ENCODE results near the gene LCLAT1. TPM values are rescaled to one million over a fixed set of nuclear protein-coding genes. Genes with fewer than 3 reads are reported as not detected.

LCLAT1 gene
- total RNA-seq, 4 donors from 2014 or later: 0.88 to 116 (median 33.3) TPM

DNA sequence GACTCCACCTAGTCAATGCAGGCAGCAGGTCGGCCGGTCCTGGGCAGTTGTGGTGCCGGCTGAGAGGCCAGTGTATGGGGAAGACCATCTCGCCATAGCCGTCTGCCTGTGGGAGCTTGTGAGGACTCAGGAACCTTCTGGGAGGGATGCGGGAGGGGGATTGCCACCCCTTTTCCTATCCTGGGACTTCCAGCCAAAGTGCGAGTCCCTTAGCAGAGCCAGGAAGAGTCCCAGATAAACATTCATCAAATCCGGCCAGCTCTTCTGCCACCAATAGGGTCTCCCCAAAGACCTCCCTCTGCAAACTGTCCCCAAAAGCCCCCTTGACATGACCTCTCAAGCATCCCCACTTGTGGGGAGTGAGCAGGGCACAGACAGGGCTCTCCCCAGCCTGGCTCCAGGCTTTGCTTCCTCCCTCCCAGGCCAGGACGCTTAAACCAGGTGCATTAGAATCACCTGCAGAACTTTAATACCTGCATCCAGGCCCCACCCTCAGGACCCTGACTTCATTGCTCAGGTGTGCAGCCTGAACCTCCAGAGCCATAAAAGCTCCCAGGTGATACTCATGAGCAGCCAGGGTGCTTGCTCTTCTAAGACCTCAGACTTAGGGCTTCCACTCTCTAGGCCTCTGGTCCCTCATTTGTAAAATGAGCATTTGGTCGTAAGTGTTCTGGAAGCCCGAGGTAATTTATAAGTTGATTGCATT, 200.9 kb downstream of the LCLAT1 start:
- H3K36me3 ChIP-seq: no peaks in the 10 kb centered on the region
- intact Hi-C loops (cut with DNase I; ENCODE audit: low total_unique reads): no loop called here
- no peaks in the 10 kb centered on the region for H3K27me3 ChIP-seq
- no peak overlapping the region for H3K4me3 ChIP-seq
- TF ChIP-seq, protein P1, sequence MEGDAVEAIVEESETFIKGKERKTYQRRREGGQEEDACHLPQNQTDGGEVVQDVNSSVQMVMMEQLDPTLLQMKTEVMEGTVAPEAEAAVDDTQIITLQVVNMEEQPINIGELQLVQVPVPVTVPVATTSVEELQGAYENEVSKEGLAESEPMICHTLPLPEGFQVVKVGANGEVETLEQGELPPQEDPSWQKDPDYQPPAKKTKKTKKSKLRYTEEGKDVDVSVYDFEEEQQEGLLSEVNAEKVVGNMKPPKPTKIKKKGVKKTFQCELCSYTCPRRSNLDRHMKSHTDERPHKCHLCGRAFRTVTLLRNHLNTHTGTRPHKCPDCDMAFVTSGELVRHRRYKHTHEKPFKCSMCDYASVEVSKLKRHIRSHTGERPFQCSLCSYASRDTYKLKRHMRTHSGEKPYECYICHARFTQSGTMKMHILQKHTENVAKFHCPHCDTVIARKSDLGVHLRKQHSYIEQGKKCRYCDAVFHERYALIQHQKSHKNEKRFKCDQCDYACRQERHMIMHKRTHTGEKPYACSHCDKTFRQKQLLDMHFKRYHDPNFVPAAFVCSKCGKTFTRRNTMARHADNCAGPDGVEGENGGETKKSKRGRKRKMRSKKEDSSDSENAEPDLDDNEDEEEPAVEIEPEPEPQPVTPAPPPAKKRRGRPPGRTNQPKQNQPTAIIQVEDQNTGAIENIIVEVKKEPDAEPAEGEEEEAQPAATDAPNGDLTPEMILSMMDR (IDR thresholded peaks at IDR 0.05): no peak
- TF ChIP-seq POLR2A (IDR thresholded peaks at IDR 0.05): no peak
- no peak overlapping the region for H3K27ac ChIP-seq
- H3K9me3 ChIP-seq: no peaks in the 10 kb centered on the region
- H3K4me1 ChIP-seq: no peaks in the 10 kb centered on the region
- DNase-seq: no peak

DNA sequence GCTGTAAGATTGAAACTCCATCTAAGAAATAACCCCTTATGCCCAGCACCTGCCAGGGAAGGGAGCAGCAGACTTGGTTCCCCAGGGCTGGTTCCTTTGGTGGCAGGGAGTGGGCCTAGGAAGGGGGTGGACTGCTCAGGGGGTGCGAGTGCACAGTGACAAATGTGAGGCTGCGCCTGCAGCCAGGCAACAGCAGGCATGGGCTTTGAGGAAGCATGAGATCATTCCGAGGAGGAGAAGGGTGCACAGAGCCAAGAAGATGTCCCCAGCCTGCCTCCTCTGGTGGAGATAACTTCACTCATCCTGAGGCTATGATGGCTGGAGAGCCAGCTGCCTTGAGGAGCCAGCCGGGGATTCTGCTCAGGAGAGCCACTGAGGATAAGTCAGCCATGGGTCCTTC, 202.2 kb downstream of the LCLAT1 start:
- no peak overlapping the region for H3K27ac ChIP-seq
- DNase-seq: no peak

DNA sequence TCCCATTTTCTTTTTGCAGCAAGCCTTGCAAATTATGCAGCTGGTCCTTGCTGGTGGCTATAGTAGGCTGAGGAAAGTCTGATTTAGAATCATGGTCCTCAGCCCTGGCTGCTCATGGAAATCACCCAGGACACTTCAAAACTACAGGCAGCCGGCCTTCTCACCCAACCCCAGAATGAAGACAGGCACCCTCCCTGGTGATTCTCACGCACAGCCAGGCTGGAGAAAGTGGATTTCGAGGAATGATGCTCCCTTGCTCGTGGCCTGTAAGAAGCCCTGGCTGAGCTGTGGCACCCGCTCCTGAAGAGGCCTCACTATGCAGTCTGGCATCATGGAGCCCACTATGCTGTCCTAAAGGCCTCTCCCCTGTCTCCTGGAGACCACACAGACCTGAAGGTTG, 202.8 kb downstream of the LCLAT1 start:
- no peaks in the 10 kb centered on the region for H3K9me3 ChIP-seq
- intact Hi-C loops (cut with DNase I; ENCODE audit: low total_unique reads): no loop called here
- no peak for DNase-seq
- TF ChIP-seq, protein P1 (IDR thresholded peaks at IDR 0.05): no peak
- TF ChIP-seq POLR2A (IDR thresholded peaks at IDR 0.05): no peak
- H3K4me1 ChIP-seq: no peaks in the 10 kb centered on the region
- H3K36me3 ChIP-seq: no peaks in the 10 kb centered on the region
- no peak overlapping the region for H3K27ac ChIP-seq
- no peak overlapping the region for H3K4me3 ChIP-seq
- H3K27me3 ChIP-seq: no peaks in the 10 kb centered on the region

More for the DNA sequence above, 202.2 kb downstream of the LCLAT1 start:
- H3K4me1 ChIP-seq: no peaks in the 10 kb centered on the region
- no peak overlapping the region for H3K4me3 ChIP-seq
- TF ChIP-seq, protein P1 (IDR thresholded peaks at IDR 0.05): no peak
- TF ChIP-seq POLR2A (IDR thresholded peaks at IDR 0.05): no peak
- no peaks in the 10 kb centered on the region for H3K27me3 ChIP-seq
- intact Hi-C loops (cut with DNase I; ENCODE audit: low total_unique reads): no loop called here
- H3K36me3 ChIP-seq: no peaks in the 10 kb centered on the region
- H3K9me3 ChIP-seq: no peaks in the 10 kb centered on the region

DNA sequence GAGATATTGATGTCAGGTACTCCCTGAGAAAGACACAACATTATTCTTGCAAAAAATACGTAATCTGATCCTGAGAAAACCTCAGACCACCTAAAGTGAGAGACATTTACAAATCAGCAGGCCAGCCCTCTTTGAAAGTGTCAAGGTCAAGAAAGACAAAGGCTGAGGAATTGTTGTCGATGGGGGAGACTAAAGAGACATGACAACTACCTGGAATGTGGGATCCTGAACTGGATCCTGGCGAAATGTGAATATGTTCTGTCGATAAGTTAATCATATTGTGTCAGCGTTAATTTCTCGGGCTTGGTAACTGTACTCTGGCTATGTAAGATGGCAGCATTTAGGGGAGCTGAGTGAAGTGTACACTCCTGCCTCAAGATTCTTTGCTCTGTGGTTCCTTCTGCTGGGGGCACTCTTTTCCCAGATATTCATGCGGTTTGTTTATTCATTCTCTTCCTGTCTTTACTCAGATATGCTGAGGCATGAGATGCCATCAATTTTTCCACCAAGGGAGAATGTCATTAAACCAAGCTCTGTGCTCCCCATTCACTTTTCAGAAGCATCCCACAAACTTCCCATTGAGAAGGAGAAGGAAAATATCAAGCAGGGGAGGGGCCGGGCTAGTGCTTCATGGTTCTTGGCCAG, 205.3 kb downstream of the LCLAT1 start:
- DNase-seq: no peak
- Histone ChIP-seq H3K9me3 (no peaks in the 10 kb centered on the region), H3K4me3 (no peak overlapping the region), H3K4me1 (no peaks in the 10 kb centered on the region), H3K36me3 (no peaks in the 10 kb centered on the region), H3K27ac (no peak overlapping the region), H3K27me3 (no peaks in the 10 kb centered on the region)
- TF ChIP-seq POLR2A (IDR thresholded peaks at IDR 0.05): no peak
- TF ChIP-seq, protein P1 (IDR thresholded peaks at IDR 0.05): no peak
- intact Hi-C loops (cut with DNase I; ENCODE audit: low total_unique reads): no loop called here

DNA sequence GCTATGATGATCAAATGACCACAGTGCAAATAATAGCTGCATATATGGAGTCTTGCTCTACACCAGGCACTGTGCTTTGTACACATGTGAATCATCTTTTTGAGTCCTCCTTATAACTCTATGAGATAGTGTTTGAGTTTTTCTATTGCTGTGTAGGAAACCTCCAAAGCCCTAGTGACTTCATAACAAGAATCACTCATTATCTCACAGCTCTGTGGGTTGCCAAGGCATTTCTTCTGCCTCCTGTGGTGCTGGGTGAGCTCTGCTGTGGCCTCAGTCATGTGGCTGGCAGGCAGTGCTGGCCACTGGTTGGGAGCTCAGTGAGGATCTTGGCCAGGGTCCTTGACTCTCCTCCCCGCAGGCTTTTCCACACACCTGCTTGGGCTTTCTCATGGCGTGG, 206.8 kb downstream of the LCLAT1 start:
- intact Hi-C loops (cut with DNase I; ENCODE audit: low total_unique reads): no loop called here
- Histone ChIP-seq H3K4me3 (no peak overlapping the region), H3K36me3 (no peaks in the 10 kb centered on the region), H3K9me3 (no peaks in the 10 kb centered on the region), H3K4me1 (no peaks in the 10 kb centered on the region), H3K27me3 (no peaks in the 10 kb centered on the region), H3K27ac (no peak overlapping the region)
- no peak for TF ChIP-seq POLR2A (IDR thresholded peaks at IDR 0.05)
- TF ChIP-seq, protein P1 (IDR thresholded peaks at IDR 0.05): no peak
- DNase-seq: no peak

All from uterus (tissue), 4 donors.